GM18870 (cell line): Measurements from ENCODE around the gene PLA2G2C.
"Not testable (repeated sequence)": the region's sequence is repeated elsewhere in the genome, so short reads cannot be mapped to it uniquely, and the experiment has no call there.

Experiments used
- ATAC-seq: cut with Tn5 transposase; IDR thresholded peaks from one replicate; pipeline ENCODE4 v1.9.1; 2021; ENCODE audit warnings: moderate library complexity; ENCODE audit not compliant: unreplicated experiment

Gene PLA2G2C

DNA sequence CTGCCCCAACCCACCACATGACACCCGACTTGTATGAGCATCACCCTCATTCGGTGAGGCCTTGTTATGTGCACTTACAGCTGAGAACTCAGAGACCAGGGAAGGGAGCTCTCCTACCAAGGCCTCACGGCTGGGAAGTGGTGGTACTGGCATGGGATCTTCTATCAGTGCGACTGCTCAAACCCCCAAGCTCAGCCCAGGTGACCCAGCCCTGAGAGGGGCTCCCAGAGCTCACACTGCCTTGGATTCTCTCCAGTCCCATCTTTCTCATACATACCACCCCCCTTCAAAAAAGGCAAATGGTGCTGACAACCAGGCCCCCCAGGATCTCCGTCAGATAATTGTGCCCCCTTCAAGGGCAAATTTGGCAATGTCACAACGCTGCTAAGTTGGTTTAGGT is 48.0 kb downstream of the PLA2G2C start:
- ATAC-seq = no peak

DNA sequence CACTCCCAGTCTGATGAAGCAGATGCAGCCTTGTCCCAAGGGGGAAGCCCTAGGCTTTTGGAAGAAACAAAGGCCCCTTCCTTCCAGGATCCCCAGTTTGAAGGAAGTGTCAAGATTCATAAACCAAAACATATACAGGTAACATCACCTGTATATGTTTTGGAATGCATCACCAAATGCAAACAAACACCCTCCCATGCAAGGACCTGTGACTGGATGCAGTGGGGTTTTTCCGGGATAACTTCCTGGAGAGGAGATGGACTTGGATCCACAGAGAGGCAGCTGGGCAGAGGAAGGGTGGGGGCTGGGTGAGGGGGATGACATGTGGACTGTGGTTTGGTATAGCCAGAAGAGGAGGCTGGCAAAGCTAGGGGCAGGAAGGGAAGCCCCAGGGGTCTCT is 48.7 kb downstream of the PLA2G2C start:
- no peak for ATAC-seq

DNA sequence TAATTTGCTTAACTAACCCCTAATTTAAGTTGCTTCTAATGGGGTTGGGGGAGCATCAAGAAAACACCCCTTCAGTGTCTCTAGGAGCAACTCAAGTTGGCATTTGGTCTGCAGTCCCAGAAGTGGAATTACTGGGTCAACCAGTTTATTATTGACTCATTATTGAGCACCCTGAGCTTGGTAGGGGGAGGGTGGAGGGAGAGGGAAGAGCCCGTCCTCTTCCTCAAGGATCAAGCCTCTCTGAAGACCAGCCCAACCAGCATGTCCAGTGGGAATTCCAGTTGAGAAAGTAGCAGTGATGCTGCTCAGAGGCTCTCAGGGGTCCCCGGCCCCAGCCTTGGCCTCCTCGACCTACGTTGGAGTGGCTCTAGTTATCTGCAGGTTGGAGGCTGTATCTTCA is 49.3 kb downstream of the PLA2G2C start:
- ATAC-seq = no peak

DNA sequence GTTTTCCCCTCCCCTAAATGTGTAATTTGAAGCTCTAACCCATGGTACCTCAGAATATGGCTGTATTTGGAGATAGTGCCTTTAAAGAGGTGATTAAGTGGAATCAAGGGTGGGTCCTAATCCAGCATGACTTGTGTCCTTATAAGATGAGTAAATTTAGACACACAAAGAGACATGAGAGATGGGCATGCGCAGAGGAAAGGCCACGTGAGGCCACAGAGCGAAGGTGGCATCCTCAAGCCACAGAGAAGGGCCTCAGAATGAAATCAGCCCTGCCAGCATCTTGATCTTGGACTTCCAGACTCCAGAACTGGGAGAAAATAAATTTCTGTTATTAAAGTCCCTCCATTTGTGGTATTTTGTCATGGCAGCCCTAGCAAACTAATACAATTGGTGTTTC is 50.1 kb downstream of the PLA2G2C start:
- no peak for ATAC-seq

DNA sequence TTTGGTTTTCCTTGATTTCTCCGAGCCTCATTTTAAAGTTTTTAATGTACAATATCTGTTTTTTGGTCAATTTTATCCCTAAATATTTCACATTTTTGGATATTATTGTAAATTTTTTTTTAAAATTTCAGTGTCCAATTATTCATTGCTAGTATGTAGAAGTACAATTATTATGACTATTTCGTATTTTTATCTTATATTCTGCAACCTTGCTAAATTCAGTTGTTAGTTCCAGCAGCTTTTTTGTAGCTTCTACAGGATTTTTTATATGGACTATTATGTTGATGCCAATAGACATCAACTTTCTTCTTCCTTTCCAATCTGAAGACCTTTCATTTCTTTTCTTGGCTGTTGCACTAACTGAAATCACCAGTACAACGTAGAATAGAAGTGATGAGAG is 51.3 kb downstream of the PLA2G2C start:
- ATAC-seq = no peak

DNA sequence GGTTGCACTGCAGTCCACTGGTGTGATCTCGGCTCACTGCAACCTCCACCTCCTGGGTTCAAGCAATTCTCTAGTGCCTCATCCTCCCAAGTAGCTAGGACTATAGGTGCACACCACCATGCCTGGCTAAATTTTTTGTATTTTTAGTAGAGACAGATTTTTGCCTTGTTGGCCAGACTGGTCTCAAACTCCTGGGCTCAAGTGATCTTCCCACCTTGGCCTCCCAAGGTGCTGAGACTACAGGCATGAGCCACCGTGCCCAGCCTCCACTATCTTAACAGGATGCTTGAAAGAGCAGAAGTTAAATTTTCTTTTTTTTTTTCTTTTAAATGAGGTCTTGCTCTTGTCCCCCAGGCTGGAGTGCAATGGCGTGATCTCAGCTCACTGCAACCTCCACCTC is 55.8 kb downstream of the PLA2G2C start:
- ATAC-seq = not testable (repeated sequence)

DNA sequence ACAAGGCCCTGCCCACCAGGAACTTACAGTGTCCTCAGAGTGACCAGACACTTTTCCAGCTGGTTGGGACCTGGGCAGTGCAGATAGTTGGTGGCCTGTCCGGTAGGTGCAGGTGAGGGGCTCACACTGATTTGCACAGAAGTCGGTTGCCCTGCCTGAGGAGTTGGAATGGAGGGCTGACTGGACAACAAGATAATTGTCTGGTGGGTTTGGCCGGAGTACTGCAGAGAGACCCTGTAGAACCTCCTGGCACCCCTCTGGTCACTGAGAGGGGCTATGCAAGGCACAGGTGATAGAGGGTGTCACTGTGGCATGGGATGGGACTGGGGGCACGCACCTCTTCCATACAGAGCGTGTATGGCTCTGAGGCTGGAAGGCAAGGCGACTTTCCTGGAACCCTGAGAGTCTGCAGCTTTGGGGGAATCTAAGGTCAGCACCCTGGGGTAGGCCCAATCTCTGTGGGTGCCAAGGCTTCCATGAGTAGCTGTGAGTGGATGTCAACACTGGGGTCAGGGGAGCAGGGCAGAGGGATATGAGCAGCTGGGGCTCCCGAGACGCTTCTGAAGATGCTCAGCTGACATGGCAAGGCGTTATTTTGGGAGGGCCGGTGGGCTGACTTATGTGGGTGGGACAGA is 59.4 kb downstream of the PLA2G2C start:
- no peak for ATAC-seq

DNA sequence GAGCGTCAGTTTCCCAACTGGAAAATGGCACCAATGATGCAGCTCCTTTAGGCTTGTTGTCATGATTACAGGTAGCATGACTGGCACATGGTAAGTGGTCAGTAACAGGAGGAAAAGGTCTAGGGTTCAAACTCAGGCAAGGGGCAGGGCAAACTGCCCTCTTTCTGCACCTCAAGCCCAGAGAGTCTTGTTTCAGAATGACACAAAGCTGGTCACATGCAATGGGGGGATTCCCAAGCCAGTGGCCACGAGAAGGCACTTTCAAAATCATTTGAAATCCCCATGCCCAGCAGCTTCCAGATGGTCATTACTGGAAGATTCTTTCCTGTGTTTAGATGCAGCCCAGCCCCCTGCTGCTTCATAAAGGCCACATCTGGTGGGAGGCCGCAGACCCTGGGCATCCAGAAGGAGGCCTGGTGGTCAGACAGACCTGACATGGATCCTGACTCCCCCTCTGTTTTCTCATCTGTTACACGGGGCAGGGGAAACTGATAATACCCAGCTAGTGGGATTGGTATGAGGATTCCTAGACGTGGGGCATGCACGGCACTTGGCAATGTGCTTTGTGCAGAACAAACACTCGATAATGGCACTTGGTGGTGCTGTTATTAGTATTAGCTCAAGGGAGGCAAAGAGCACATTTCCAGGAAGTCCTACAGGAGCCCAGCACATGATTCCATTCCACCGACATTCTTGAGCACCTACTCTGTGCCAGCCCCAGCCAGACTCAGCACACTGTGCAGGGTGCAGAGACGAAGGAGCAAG is 60.1 kb downstream of the PLA2G2C start:
- no peak for ATAC-seq

DNA sequence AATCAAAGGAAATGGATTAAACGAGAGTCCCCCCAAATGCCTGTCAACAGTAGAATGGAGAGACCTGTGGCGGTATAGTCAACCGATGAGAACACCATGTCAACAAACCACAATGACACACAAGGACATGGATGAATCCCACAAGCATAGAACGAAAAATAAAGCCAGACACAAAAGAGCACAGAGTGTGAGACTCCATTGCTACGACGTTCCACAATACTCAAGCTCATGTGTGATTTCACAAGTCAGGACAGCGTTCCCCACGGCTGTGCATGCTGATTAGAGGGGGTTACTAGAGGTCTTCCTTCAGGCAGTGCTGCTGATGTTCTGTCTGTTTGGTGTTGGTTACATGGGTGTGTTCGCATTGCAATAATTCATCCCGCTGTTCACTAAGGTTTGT is 61.2 kb downstream of the PLA2G2C start:
- no peak for ATAC-seq

DNA sequence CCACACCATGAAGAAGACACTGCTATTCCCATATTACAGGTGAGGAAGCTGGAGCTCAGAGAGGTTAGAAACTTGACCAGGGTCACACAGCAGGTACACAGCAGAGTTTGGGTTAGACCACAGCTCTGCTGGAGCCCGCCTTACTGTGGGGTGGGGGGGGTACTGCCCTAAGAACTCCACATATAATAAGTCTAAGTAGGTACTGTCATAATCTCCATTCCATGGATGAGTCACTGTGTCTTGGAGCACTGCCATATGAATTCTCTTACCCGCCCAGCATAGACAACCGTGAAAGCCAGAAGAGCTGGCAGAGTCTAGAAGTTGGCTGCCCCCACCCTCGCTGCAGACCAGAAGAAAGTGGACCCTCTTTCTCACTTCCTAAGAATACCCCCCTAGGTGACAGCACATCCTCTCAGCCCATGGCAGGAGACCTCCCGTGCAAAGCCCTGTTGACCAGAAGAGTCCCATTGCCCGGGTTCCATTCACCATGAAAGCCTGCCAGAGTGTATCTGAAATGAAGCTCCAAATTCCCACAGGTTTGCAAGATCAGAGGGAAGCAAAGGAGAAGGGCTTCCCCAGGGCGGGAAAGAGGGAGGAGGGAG is 61.8 kb downstream of the PLA2G2C start:
- no peak for ATAC-seq

DNA sequence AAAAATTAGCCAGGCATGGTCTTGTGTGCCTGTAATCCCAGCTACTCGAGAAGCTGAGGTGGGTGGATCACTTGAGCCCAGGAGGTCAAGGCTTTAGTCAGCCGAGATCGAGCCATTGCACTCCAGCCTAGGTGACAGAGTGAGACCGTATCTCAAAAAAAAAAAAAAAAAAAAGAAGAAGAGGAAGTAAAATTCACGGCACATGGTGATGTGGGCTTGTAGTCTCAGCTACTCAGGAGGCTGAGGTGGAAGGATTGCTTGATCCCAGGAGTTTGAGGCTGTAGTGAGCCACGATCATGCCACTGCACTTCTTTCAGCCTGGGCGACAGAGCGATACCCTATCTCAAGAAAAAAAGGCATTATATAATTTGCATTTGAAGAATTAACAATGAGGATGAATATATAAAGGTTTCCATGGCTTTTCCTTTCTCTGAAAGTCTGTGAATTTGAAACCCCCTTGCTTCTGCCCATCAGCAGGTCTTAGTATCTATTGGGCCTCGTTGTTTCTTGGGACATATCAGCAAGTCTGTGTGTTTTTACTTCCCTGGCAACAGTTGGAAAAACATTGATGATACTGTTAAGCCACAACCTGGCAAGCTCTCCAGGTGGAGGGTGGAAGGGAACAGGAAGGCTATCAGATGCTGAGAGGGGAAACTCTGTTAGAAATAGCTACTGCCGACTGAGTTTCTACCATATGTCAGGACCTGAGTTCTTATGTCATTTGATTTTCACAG is 62.4 kb downstream of the PLA2G2C start:
- ATAC-seq = no peak

DNA sequence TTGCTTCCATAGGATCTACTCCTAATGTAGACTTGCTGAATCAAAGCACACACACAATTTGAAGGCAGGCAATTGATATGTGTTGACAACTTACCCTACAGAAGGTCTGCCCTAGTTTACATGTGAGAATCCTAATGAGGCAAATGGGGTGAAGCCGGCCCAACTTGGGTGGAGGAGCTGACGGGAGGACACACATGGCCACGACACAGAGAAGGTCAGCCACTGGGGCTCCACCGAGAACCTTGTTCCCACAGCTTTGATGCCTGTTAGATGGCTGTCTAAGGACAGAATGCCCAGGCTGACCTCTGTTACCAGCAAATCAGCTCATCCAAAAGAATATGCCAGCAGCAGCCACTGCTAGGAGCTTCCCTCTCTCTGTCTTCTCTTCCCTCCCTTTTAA is 65.5 kb downstream of the PLA2G2C start:
- no peak for ATAC-seq

DNA sequence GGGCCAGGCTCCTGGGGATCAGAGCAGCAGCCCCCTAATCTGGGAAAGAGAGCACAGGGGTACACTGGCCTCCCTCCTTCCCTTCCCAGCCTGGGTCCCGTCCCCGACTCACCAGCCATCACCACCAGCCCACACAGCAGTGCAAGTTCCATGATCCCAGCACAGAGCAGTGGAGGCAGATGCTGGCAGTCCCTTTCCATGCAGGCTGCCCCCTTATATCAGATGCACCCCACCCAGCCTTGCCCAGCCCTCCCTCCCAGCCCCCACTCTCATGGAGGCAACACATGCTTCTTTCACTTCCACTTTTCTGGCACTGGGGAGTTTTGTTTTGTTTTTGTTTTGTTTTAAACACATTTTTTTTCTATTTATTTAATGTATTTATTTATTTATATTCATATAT is 67.0 kb downstream of the PLA2G2C start, which contains the start of gene PLA2G2D:
Gene PLA2G2D, minus strand, starts transcription at position 190 of the 400 bp plus-strand sequence. Its CDS starts 38 bp downstream, at position 152.
- no peak for ATAC-seq

DNA sequence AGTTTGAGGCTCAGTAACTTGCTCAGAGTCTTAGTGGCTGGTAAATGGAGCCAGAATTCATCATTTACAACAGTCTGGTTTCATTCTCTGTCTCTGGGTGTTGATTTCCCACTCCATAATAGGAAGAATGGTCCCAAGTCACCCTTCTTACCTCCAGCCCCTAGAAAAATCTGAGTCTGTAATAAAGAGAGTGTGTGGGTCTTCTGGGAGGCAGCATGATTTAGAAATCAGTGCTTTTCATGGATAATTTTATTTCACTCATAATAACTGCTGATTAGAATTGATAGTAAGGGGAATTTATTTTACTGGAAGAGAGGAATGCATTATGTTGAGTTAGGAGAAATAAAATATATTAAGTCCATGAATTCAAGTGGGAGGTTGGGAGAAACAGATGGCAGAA is 69.1 kb downstream of the PLA2G2C start:
- no peak for ATAC-seq

DNA sequence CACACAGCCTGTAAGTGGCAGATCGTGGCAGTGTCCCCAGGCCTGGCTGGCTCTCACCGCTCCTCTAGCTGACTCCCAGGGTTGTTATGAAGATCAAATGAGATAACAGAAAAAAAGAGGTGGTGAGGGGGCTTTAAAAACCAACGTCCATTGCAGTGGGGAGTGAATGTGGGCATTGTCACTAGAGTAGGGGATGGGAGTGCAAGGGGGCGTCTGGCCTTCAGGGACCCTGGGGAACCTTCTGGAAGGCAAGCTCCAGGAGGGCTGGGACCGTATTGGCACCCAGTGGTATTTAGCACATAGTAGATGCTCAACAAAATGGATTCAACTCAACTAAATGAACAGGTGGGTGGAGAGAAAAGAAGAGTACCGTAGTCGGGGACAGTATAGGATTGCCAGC is 70.4 kb downstream of the PLA2G2C start:
- ATAC-seq = no peak

DNA sequence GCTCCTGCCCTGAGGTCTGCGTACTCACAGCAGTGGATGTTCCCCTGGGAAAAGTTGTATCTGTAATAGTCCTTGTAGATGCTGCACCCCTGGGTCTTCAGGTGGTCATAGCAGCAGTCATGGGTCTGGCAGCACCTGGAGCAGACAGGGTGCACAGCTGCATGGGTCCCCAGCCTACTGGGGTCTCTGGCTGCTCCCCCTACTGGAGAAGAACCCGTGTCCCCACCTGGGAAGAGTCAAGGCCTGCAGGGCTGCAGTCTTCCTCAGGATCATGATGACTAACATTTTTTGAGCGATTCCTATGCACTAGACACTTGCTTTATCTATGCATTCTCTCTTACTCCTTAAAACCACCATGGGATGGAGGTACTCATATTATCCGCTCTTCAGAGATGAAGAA is 70.8 kb downstream of the PLA2G2C start:
- no peak for ATAC-seq

DNA sequence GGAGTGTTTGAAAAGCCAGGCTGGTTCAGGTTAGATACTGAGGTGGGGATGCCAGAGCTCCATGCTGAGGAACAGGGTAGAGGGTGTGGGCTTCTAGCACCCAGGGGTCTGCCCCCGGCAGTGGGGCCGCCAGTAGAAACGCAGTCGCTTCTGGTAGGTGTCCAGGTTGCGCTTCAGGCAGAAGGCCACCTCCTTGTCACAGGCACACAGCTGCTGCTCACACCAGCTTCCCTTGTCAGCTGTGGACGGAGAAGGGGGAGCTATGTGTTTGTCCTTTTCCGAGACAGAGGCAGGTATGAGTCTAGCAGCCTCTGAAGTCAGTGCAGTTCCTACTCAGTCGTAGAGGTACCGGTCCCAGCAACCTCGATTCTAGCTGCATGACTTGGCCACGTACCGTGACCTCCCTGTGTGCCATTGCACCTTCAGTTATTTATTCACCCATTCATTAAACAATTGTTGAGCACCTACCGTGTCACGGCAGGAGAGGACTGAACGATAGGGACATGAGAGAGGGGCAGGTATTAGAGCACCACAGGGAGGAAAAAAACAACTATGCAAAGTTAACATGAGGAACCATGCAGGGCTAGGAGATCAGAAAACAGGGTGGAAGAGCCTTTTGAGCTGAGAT is 72.2 kb downstream of the PLA2G2C start:
- no peak for ATAC-seq
